Fibroblast of mammary gland (primary cell): ENCODE results near the gene TC2N.
"Not testable (repeated sequence)": the region's sequence is repeated elsewhere in the genome, so short reads cannot be mapped to it uniquely, and the experiment has no call there.

ENCODE experiments used
- DNase-seq: peaks from one replicate; pipeline ENCODE4 v3.0.0-alpha.2; 2010; ENCODE audit warnings: low read depth
- H3K4me3 ChIP-seq: 2 replicates; pipeline ENCODE4 v1.5.1; 2011; ENCODE audit warnings: low read depth, mild to moderate bottlenecking, low read length, moderate library complexity; ENCODE audit not compliant: control insufficient read depth
- TF ChIP-seq, protein P1 (sequence below): conservative IDR thresholded peaks from 2 replicates; pipeline ENCODE4 v1.5.1; 2011; ENCODE audit warnings: low read depth, low read length, inconsistent platforms; ENCODE audit not compliant: control insufficient read depth, insufficient read depth

TC2N gene

DNA sequence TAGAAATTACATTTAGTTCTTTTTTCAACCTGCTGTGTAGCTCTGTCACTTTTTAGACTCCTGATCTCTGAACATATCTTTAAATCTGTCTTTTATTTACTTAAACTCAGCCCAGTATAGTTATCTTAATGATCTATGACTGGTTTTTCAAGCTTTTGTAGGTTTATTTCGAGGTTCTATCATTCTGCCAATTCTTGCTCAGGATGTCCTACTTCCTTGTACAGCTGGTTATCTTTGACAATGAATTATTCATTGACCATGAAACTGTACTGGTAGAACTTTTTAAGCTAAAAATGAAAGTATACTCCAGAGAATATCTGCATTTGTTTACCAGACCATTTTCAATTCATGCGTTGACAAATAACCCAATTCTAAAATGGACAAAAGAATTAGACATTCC is 37.8 kb downstream of the TC2N start:
- no peak for DNase-seq
- TF ChIP-seq, protein P1, sequence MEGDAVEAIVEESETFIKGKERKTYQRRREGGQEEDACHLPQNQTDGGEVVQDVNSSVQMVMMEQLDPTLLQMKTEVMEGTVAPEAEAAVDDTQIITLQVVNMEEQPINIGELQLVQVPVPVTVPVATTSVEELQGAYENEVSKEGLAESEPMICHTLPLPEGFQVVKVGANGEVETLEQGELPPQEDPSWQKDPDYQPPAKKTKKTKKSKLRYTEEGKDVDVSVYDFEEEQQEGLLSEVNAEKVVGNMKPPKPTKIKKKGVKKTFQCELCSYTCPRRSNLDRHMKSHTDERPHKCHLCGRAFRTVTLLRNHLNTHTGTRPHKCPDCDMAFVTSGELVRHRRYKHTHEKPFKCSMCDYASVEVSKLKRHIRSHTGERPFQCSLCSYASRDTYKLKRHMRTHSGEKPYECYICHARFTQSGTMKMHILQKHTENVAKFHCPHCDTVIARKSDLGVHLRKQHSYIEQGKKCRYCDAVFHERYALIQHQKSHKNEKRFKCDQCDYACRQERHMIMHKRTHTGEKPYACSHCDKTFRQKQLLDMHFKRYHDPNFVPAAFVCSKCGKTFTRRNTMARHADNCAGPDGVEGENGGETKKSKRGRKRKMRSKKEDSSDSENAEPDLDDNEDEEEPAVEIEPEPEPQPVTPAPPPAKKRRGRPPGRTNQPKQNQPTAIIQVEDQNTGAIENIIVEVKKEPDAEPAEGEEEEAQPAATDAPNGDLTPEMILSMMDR, result no peak
- H3K4me3 ChIP-seq, result no peak overlapping the region

DNA sequence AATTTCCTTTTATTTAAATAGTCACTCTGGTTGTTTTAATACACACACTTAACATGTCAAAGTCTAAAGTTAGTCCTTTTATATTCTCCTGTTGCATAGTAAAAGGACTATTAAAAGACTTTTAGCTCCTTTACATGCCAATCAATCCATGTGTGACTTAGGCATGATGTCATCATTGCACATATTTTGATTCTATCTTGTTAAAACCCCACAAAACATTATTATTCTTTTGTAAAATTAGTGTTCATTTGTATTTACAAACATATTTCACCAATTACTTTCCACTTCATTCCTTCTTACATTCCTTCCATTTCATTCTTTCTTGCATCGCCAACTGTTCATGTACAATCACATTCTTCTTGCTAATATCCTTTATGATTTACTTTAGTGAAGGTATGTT is 39.6 kb downstream of the TC2N start:
- no peak for DNase-seq
- no peak overlapping the region for H3K4me3 ChIP-seq
- TF ChIP-seq, protein P1, result no peak

DNA sequence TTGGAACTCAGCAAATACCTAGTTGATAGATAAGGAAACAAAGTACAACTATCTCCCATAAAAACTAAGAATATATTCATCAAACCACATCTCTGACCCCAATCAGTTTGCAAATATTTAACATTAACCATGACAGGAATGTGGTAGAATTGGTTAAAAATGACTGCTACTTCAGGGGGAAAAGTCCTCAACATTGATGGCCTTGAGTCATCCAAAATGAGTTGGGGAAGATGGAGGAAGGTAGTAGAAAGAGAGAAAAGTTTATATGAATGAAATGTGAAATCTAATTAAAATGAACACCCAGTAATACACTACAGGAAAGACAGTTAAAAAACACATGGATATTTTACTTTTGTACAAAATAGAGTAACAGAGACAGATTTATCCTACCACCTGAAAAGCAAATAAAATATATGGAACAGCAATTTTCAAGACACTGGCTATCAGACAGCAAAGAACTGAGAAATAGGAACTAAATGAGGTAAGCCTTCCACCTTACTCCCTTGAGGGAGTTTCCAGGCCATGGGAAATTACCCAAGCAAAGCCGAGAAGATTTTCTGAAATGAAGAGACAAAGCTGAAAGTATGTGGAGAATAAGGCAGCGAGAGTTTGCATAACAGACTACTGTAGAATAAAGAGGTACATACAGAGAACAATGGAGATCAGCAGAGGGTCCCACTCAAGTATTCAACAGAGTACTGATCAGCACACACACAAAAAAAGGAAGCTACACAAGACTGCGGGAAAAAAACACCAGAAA is 49.6 kb downstream of the TC2N start:
- DNase-seq, result no peak
- TF ChIP-seq, protein P1, result no peak
- no peak overlapping the region for H3K4me3 ChIP-seq

- TF ChIP-seq, protein P1, result no peak
- DNase-seq, result no peak
- H3K4me3 ChIP-seq, result no peak overlapping the region
Observed at GRCh38 chr14:91814317-91814716, 53.0 kb downstream of the TC2N start.

- DNase-seq, result no peak
- TF ChIP-seq, protein P1, result no peak
Observed at GRCh38 chr14:91810699-91811098, 56.6 kb downstream of the TC2N start.

GRCh38 chr14:91806716-91807115 is 60.6 kb downstream of the TC2N start:
- H3K4me3 ChIP-seq, result no peak overlapping the region
- TF ChIP-seq, protein P1, result no peak

More at GRCh38 chr14:91810699-91811098, 56.6 kb downstream of the TC2N start:
- H3K4me3 ChIP-seq, result no peak overlapping the region

GRCh38 chr14:91806094-91806493 is 61.2 kb downstream of the TC2N start:
- not testable (repeated sequence) for DNase-seq

More at GRCh38 chr14:91806716-91807115, 60.6 kb downstream of the TC2N start:
- DNase-seq, result no peak

More at GRCh38 chr14:91806094-91806493, 61.2 kb downstream of the TC2N start:
- H3K4me3 ChIP-seq, result not testable (repeated sequence)
